ENCODE results near the gene SYDE2.
"Not testable (repeated sequence)": the region's sequence is repeated elsewhere in the genome, so short reads cannot be mapped to it uniquely, and the experiment has no call there.

The SYDE2 gene

GRCh38 chr1:85198864-85199263 is 2.0 kb downstream of the SYDE2 start:
- Histone ChIP-seq H3K4me3 (ENCODE audit: low read depth, low read length) (no peak overlapping the region), H3K27ac (no peak overlapping the region), H3K27me3 (replicated peaks) (no peaks in the 10 kb centered on the region), H3K36me3 (replicated peaks) (no peaks in the 10 kb centered on the region)
- no peak for DNase-seq
- in situ Hi-C loops (cut with HindIII; ENCODE audit: low pct_ligation_motif_present, low sequenced_read_pairs): no loop called here
- TF ChIP-seq CTCF (IDR thresholded peaks at IDR 0.05; ENCODE audit: low read depth, low read length, missing control alignments): no peak

GRCh38 chr1:85196358-85196757 is 4.5 kb downstream of the SYDE2 start:
- no peak for TF ChIP-seq CTCF (IDR thresholded peaks at IDR 0.05; ENCODE audit: low read depth, low read length, missing control alignments)
- Histone ChIP-seq H3K36me3 (replicated peaks) (no peaks in the 10 kb centered on the region), H3K27ac (no peak overlapping the region), H3K4me3 (ENCODE audit: low read depth, low read length) (no peak overlapping the region), H3K27me3 (replicated peaks) (no peaks in the 10 kb centered on the region)
- DNase-seq: no peak
- in situ Hi-C loops (cut with HindIII; ENCODE audit: low pct_ligation_motif_present, low sequenced_read_pairs): no loop called here

DNA sequence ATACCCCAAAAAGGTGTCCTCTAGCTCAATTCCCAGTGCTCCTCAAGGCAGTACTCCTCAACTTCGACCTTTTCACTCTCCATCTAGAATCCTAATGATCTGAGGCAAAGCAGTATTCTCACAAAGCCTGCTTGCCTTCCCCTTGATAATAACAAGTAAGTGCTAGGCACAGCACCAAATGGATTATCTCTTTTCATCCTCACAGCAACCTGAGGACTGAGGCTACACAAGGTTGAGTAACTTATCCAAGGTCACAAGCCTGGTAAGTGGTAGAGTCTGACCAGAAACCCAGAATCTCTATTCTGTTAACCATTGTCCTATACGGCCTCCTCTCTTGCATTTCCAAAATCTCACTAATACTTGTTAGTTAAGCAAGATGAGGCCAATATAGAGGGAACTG is 5.1 kb downstream of the SYDE2 start:
- H3K27me3 ChIP-seq (replicated peaks): no peaks in the 10 kb centered on the region
- no peak overlapping the region for H3K27ac ChIP-seq
- TF ChIP-seq CTCF (IDR thresholded peaks at IDR 0.05; ENCODE audit: low read depth, low read length, missing control alignments): no peak
- in situ Hi-C loops (cut with HindIII; ENCODE audit: low pct_ligation_motif_present, low sequenced_read_pairs): no loop called here
- H3K4me3 ChIP-seq (ENCODE audit: low read depth, low read length): no peak overlapping the region
- DNase-seq: no peak
- H3K36me3 ChIP-seq (replicated peaks): no peaks in the 10 kb centered on the region

GRCh38 chr1:85192129-85192528 is 8.7 kb downstream of the SYDE2 start:
- DNase-seq; H3K36me3 ChIP-seq (replicated peaks); H3K4me3 ChIP-seq (ENCODE audit: low read depth, low read length); H3K27ac ChIP-seq; in situ Hi-C loops (cut with HindIII; ENCODE audit: low pct_ligation_motif_present, low sequenced_read_pairs); H3K27me3 ChIP-seq (replicated peaks): not testable (repeated sequence)

DNA sequence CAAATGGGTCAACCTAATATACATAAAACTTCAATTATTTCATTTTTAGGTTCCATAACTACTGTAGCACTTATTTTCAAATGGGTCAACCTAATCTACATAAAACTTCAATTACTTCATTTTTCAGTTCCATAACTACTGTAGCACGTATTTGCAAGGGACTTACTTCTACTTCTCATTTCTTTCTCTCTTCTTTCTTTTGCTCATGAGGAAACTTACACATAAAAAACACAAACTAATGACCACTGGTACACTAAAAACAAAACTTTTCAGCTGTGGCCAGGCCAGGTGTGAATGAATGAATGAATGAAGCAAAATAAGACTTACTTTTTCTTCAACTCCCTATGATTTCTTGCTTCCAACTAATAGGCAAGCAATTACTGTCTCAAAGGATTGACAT is 11.7 kb downstream of the SYDE2 start:
- Histone ChIP-seq H3K27me3 (replicated peaks) (no peaks in the 10 kb centered on the region), H3K4me3 (ENCODE audit: low read depth, low read length) (no peak overlapping the region), H3K36me3 (replicated peaks) (no peaks in the 10 kb centered on the region), H3K27ac (no peak overlapping the region)
- no peak for DNase-seq
- in situ Hi-C loops (cut with HindIII; ENCODE audit: low pct_ligation_motif_present, low sequenced_read_pairs): no loop called here
- no peak for TF ChIP-seq CTCF (IDR thresholded peaks at IDR 0.05; ENCODE audit: low read depth, low read length, missing control alignments)

DNA sequence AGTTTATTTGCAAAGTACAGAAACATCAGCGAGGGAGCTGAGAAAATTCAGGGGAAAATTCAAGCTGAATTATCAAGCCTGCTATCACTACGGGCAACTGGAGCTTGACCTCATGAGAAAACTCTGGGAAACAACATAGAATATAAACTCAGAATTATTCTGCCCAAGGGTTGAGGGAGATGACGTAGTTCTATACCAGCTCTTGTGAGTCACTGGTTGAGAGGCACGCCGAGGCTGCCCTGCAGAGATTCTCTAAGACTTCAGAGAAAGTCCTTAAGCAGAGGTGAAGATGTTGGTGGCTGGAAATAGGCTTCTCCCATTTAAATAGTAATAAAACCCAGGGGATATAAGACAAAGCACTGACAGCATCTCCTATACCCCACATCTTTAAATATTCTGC is 12.3 kb downstream of the SYDE2 start:
- DNase-seq: peak; percentile 14
- no peaks in the 10 kb centered on the region for H3K36me3 ChIP-seq (replicated peaks)
- no peak overlapping the region for H3K4me3 ChIP-seq (ENCODE audit: low read depth, low read length)
- in situ Hi-C loops (cut with HindIII; ENCODE audit: low pct_ligation_motif_present, low sequenced_read_pairs): no loop called here
- no peak overlapping the region for H3K27ac ChIP-seq
- H3K27me3 ChIP-seq (replicated peaks): no peaks in the 10 kb centered on the region
- TF ChIP-seq CTCF (IDR thresholded peaks at IDR 0.05; ENCODE audit: low read depth, low read length, missing control alignments): no peak

GRCh38 chr1:85187021-85187420 is 13.8 kb downstream of the SYDE2 start:
- H3K27ac ChIP-seq; DNase-seq; H3K36me3 ChIP-seq (replicated peaks); H3K4me3 ChIP-seq (ENCODE audit: low read depth, low read length); in situ Hi-C loops (cut with HindIII; ENCODE audit: low pct_ligation_motif_present, low sequenced_read_pairs); H3K27me3 ChIP-seq (replicated peaks): not testable (repeated sequence)
